Measurements from ENCODE around the gene LRMDA. TPM values are rescaled to one million over a fixed set of nuclear protein-coding genes. Genes with fewer than 3 reads are reported as not detected.

Gene LRMDA
- total and polyA plus RNA-seq, 2 of the 4 experiments (the other 2 are of a cell fraction), result 0.07 TPM; not detected in 1

DNA sequence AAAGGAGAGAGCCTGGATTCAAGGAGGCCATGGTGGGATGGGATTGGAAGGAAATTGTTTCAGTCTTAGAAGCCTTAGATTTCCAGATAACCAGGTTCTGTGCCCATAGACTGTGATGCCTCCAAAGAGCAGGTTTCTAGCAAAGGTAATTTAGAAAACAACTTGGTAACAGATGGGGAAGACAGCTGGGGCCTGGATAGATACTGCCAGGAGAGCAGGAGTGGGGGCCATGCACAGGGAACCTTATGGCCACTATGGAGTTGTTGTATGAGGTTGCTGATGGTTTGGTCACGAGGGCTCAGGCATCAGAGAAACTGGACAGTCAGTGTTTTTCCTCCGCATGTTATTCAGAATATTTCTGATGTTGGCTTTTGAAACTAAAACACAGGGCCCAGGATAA, 901.9 kb downstream of the LRMDA start:
- CTCF ChIA-PET, result no interaction called here
- Histone ChIP-seq H3K9me3 (ENCODE audit: control insufficient read depth, insufficient read depth, low read length) (no peaks in the 10 kb centered on the region), H3K9me1 (ENCODE audit: insufficient read depth, low read length) (peaks cover 2% of the 10 kb centered on the region; the same call in 1 of the 2 replicates), H2AFZ (replicated peaks; ENCODE audit: low read length, poor library complexity) (no peak overlapping the region), H3K23ac (ENCODE audit: low read depth, low read length) (no peak overlapping the region), H2AK5ac (ENCODE audit: low read depth, low read length) (no peak overlapping the region; the same call in 1 of the 2 replicates), H2BK120ac (ENCODE audit: low read depth, low read length) (no peak overlapping the region), H3K36me3 (ENCODE audit: control insufficient read depth, insufficient read depth, low read length) (no peaks in the 10 kb centered on the region), H3K56ac (ENCODE audit: extremely low read depth, insufficient read depth, low read length) (no peak overlapping the region), H3K9ac (ENCODE audit: low read depth, low read length) (no peak overlapping the region), H2AK9ac (replicated peaks; ENCODE audit: low read depth, low read length, poor library complexity) (no peak overlapping the region), H3K4me2 (ENCODE audit: low read depth, low read length) (no peak overlapping the region), H4K8ac (ENCODE audit: low read depth in 2 of 2, low read length in 2 of 2) (no peak overlapping the region), H2BK20ac (ENCODE audit: low read depth, low read length) (no peak overlapping the region; the same call in 1 of the 2 replicates), H3K27me3 (ENCODE audit: control insufficient read depth, insufficient read depth, low read length) (no peaks in the 10 kb centered on the region), H4K5ac (ENCODE audit: low read depth, low read length) (no peak overlapping the region), H3K14ac (replicated peaks; ENCODE audit: low read depth, low read length) (no peak overlapping the region), H3K79me1 (ENCODE audit: low read depth in 1 of 2, low read length in 2 of 2) (no peaks in the 10 kb centered on the region), H2BK15ac (ENCODE audit: low read depth, low read length) (no peak overlapping the region), H2BK5ac (ENCODE audit: low read depth, low read length, poor library complexity, severe bottlenecking) (no peak overlapping the region), H3K4me3 (ENCODE audit: insufficient read depth, low read depth, low read length) (no peak overlapping the region), H3K4ac (ENCODE audit: low read depth, low read length) (no peak overlapping the region), H3K18ac (ENCODE audit: low read depth, low read length) (no peak overlapping the region), H4K20me1 (ENCODE audit: insufficient read depth, low read length) (no peaks in the 10 kb centered on the region; the same call in 1 of the 2 replicates), H3K27ac (ENCODE audit: insufficient read depth, low read length) (no peak overlapping the region), H3K4me1 (ENCODE audit: control insufficient read depth, insufficient read depth, low read length) (peaks cover 12% of the 10 kb centered on the region), H4K91ac (ENCODE audit: insufficient read depth, low read depth, low read length) (no peak overlapping the region)
- ATAC-seq (ENCODE audit: low read depth), result no peak
- no peak for TF ChIP-seq POLR2A (IDR thresholded peaks at IDR 0.05; ENCODE audit: low read depth, low read length)
- TF ChIP-seq MAFK (IDR thresholded peaks at IDR 0.05; ENCODE audit: low read depth, low read length), result no peak
- no TSS peak for BruUV-seq (replicated peaks)
- in situ Hi-C loops (cut with MboI; ENCODE audit: low sequenced_read_pairs), result no loop called here
- POLR2A ChIA-PET (ENCODE audit: unreplicated experiment), result no interaction called here
- 90% methylated on average over 2 of the region's 2 CpGs; no CpG with 5 or more reads in 1 of the 2 experiments for WGBS, 2 experiments (ENCODE audit: extremely low coverage in 2 of 2, insufficient read length in 1 of 2)
- no peak for DNase-seq
- dilution Hi-C loops (cut with HindIII; ENCODE audit: low sequenced_read_pairs, unreplicated experiment), result no loop called here
- intact Hi-C loops (cut with micrococcal nuclease), result no loop called here

Measured in IMR-90 (cell line).